HG02588 (cell line): ENCODE data around the gene OCA2.

Experiments
- ATAC-seq: cut with Tn5 transposase; IDR thresholded peaks from one replicate; pipeline ENCODE4 v1.9.1; 2021; ENCODE audit warnings: mild to moderate bottlenecking, moderate library complexity; ENCODE audit not compliant: unreplicated experiment

The OCA2 gene

DNA sequence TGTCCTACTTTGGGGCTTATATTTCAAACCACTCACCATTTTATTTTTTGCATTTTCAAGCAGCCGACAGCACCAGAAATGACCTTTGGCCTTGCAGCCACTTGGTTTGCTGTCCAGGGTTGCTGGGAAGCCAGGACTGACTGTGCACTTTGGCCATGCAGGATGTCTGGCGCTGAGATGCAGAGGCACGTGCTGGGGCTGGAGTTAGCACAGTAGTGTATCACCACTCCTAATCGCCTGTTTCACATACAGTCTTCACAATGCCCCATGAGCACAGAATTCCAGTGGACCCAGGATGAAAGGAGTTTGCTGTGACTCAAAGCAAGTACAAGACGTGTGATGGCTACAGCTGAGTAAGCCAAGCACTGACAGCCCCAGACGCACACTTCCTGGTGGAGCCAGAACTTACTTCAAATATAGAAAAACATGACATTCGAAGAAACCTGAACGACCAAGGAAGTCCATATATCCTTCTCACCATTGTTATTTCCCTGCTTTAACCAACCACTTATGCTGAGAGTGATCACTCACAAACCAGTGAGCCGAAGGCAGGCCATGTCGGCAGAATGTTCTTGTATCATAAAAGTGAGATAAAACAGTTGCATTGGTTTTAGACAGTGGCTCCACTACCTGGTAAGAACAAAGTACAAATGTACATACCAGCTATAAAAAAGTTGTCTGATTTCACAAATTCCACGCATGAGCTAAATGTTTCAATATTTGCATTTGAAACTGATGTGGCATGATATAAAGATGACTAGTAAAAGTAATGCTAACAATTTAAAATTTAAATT is 16.0 kb downstream of the OCA2 start:
- ATAC-seq, result no peak

DNA sequence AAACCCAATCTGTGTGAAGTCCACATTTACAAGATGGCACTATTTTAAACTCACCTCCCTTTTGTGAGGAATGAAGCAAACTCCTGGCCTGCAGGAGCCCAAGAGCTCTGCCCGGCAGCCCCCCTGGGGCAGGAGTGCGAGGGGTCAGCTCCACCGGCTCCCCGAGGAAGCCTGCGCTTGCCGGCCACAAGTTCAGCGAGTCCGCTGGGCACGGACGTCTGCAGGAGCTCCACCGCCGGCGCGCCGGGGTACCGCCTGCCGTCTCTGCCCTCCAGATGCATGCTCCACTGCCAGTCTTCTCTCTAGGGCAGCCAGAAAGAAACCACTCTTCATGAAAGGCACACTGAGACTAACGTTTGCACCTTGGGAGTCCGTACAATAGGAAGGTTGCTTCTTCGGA is 17.5 kb downstream of the OCA2 start:
- no peak for ATAC-seq

DNA sequence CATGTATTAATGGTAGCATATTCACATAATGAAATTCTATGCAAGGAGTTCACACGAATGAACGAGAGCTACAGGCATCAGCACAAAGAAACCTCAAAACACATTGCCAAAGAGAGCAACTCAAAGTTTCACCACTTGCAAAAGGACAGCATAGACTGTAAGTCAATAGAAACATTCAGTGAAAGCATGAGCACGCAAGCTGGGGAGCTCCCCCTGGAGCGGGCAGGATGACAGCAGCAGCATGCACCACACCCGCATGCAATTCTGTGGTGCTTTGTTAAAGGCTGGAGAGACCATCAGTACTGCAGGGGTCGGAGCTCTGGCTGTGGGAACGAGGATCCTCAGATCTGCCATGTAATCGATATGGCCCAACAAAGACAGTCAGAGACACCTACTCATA is 18.7 kb downstream of the OCA2 start:
- ATAC-seq, result no peak

DNA sequence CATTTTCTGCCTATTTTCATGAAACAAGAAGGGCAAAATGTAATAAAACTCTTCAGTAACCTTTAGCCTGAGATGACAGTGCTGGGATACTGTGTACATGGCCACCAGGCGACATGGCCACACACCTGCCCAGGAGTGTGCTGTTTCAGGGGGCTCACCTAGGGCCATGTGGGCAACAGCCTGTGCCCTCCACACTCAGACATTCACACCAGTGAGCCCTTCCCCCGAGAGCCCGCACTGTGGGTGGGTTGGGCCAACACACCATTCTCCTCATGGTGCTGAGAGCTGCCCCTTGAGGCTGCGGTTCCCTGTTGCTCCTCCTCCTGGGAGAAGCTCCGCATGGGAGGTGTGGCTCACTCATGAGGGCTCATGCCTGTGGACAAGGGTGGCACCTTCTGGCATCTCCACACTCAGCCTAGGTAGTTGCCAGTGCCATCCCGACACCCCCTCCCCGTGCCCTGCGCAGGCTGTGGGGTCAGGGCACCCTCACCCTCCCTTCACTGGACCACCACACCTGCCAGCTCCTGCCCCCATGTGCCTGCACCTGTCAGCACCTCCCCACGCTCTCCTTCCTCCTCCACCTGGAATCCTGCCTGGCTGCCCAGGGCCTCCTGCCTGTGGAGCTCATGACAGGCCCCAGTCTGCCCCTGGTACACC is 19.7 kb downstream of the OCA2 start:
- no peak for ATAC-seq

DNA sequence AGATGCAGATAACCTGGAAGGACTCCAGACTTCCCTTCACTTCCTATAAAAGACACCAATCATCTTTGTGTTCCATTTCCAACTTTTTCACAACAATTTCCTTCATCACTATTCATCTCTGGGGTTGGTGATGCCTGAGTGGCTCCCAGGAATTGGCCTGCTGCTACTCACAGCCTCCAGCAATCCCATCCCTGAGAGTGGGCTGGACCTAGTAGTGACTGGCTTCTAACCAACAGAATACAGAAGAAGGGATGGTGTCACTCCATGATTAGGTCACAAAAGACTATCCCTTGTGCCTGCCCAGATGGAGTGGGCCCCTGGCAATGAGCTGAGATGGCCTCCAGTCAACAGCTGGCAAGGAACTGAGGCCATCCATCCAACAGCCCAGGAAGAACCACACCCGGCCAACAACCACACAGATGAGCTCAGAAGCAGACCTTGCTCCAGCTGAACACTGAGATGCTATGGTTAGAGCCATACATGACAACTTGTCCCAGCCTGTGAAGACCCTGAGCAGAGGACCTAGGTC is 20.9 kb downstream of the OCA2 start:
- ATAC-seq, result no peak

DNA sequence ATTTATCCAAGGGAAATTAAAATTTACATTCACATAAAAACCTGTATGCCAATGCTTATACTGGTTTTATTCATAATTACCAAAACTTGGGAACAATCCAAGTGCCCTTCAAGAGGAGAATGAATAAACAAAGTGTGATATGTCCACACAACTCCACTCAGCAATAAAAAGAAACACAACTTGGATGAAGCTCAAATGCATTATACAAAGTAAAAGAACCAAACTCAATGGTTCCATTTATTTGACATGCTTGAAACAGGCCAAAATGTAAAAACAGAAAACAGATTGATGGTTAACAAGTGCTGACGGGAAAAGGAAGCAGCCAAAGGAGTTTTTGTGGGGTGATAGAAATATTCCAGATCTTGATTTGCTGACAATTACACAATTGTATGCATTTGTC is 23.5 kb downstream of the OCA2 start:
- no peak for ATAC-seq

DNA sequence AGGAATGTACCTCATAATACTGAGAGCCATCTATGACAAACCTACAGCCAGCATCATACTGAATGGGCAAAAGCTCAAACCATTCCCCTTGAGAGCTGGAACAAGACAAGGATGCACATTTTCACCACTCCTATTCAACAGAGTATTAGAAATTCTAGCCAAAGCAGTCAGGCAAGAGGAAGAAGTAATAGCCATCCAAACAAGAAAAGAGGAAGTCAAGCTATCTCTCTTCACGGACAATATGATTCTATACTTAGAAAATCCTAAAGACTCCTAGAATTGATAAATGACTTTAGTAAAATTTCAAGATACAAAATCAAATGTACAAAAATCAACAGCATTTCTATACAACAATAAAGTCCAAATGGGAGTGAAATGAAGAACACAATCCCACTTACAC is 30.2 kb downstream of the OCA2 start:
- no peak for ATAC-seq

DNA sequence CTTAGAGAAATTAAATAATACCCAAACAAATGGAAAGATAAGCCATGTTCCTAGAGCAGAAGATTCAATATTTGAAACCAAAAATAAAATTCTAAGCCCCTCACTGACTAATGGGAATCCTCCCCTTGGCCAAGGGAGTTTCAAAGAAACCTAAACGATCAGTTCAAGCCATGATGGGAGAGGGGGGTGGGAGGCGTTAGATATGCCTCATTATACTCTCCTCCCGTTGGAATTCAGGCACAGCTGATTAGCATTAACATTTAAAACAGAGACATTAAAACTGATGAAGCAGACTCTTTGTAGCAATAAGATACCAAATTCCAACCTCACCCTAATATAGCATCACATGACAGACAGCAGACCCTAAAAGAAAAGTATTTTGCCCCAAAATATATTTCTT is 32.9 kb downstream of the OCA2 start:
- ATAC-seq, result no peak

DNA sequence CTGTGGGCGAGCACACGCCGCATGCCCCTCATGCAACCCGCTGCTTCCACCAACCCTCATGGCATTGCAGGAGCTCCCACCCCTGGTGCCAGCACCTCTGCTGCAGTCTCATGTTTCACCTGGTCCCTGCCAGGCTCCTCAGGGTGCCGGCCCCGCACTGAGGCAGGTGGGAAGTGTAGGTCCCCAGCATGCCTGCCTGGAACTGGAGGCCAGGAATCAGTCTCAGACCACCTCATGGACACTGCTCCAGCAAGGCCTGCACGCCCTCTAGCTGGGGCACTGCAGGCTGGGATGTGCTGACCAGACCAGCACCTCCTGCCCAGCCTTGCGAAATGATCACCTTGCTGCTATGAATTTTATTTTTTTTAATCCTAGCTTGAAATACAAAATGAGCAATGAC is 39.1 kb downstream of the OCA2 start:
- ATAC-seq, result no peak

DNA sequence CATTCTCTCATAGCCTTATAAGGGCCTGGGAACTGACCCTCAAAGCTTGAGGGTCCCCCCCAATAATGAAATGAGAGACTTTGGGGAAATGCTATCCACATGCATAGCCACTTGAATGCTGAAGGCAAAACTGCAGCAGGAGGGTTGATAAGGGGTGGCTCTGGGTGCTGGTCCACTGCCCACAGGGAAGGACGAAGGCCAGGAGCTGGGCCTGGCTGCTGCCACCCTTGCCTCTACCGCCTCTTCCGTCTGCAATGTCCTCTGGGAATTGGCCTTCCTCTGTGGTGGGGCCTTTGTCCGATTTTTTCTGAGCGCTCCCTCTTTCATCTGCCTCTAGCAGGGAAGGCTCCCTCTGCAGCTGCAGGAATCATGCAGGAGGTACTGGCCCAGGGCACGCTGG is 41.0 kb downstream of the OCA2 start:
- ATAC-seq, result no peak

DNA sequence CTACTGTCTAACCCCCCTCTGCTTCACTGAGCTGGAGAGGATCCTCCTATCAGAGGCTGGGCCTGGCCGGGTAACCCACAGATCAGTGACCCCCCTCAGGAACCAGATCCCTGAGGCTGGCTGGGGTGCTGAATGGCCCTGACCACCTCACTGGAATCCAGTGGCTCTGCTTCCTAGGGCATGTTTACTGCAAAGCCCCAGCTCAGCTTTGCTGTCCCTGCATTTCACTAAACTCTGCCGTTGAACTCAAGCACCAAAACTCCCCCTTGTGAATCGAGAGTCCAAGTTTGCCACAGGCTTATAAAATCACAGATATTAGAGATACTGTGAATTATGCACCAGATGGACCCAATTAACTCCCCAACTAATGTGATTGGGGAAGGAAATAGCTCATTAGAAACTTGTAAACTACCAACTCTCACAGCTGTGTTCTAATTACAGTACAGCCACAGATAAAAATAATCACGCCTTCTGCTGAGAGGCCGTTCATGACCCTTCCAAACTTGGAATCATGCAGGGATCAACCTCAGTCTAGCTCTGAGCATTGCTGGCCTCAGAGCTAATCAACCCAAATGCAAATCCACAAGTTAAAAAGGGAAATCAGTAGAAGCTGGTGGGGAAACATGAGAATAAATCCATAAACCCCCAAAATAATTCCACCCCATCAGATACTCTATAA is 47.0 kb downstream of the OCA2 start:
- ATAC-seq, result no peak

DNA sequence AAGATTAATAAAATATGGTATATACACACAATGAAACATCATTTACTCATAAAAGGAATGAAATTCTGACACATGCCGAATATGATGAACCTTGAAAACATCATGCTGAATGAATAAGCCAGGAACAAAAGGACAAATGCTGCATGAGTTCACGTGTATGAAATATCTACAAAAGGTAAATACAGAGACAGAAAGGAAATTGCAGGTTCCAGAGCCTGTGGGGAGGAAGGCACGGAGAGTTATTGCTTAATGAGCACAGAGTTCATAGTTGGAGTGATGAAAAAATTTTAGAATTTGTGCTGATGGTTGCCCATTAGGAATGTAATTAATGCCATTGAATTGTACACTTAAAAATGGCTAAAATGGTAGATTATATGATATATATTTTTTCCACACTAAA is 49.5 kb downstream of the OCA2 start:
- ATAC-seq, result no peak

DNA sequence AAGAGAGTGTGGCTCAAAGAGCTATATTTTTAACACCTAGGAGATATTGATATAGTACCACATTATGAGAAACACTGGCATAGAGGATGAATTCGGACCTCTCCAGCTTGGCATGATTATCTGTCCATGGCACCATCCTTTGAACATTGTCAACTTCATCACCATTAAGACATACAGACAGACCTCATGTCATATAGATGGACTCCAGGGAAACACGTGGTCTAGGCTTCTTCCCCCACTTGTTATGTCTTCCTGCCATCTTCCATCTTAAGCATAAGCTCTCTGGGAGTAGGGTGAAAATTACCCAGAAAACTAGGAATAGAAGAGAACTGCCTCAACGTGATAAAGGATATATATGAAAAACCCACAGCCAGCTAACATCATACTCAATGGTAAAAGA is 51.8 kb downstream of the OCA2 start:
- no peak for ATAC-seq

DNA sequence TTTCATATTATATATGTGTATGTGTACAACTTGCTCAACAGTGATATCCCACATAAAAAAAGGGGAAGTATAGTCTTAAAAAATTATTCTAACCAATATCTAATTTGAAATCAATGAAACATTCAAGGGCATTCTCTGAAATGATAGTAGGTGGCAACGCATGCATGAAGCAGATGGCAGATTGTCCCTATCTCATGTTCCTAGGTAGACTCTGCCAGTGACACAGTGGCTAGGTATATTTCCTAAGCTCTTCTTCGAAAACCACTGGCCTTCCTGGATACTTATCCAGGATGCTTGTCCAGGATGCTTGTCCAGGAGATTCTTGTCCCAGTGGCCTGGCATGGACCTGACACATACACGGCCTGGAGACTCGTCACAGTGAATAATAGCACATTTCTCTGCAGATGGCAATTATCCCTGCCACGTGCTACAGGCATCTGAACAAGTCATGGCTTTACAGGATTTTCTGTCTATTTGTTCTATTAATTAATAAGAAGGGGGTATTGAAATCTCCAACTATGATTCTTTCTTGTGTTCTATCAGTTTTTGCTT is 54.9 kb downstream of the OCA2 start:
- no peak for ATAC-seq

DNA sequence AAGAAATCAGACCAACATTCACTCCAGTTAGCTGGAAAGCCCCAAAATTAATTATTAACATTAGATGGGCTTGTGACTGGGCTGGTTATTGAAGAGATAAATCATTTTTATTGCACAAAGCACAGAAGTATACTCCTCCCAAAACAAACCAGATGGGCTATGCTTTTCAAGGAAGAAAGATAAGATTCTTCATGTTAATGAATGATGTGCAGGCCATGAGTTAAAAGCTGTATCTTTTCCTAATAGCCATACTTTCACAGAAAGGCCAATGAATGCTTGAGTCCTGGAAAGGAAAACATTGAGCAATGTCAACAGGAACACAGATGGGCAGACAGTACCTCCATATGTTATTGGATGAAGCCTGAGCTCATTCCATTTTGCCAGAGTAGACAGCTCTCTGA is 55.4 kb downstream of the OCA2 start:
- ATAC-seq, result no peak

DNA sequence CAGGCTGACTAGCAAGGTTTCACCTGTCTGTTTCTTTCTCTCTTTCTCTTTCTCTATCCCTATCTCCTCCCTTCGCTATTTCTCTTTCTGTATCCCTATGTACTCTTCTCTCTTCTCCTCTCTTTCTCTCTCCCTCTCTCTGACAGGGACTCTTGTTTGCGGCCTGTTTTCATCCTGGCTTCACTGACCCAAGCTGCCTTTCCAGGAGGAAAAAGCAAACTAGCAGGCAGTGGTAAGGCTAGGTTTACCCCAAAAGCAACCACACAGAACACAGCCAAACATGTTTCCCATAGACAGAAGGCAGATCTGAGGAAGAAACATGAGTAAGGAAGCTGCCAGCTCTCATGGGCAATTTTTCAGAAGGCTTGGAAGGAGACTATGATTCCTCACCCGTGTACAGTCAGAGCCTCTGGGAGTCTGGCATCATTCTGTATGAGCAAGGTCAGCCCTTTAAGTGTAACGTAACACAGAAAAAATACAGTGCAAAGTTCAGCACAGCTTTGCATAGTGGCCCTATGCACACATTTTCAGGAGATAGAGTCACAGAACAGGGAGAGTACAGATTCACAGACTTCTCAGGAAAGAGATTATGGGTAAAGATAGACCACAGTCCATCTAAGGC is 61.0 kb downstream of the OCA2 start:
- ATAC-seq, result no peak

DNA sequence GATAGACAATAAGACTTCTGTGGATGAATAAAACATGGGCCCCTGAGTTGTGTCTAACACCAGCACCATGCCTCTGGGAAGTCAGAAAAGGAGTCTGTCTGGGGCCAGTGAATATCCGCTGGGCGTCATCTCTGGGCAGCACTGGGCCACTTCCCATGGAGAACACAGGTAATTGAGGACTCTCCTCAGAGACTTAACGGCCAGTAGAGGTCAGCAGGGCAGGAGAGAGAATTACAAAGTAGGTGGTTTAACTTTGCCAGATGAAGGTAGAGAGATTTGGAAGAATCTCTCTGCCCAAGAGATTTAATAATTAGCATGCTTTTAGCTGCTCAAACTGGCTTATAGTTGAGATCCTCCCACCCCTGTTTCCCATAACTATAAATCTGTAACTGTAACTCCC is 65.7 kb downstream of the OCA2 start:
- ATAC-seq, result no peak

DNA sequence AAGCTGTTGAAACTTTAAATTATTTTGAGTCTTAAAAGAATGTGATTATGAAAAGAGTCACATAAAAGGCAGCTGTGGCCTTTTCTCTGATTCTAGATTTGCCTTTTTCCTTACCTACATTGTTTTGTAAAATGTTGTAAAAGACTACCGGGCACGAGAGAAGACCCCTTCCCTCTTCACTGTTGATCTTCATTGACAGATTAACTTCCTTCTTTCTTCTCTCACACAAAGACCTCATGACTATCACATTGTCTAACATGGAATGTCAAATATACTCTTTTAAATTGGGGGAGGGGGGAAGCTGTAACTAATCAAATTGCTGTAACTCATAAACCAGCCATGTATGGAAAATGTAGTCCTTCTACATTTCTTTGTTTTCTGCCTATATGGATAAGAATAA is 68.3 kb downstream of the OCA2 start:
- no peak for ATAC-seq

DNA sequence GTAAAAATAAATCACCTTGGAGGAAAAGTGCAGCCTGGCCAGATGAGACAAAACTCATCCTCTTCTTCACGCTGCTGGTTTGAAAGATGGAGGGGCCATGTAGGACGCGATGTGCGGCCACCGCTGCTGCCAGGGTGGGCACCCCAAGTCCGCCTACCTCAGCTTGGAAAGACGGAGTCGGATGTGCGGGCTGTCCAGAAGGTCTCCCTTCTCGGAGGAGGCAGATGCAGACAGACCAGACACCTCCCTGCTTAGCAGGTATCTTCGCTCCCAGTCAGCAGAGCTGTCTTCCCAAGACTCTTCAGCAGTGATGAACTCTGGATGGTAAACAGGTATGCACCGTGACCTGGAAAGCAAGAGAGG is 71.4 kb downstream of the OCA2 start:
- no peak for ATAC-seq

DNA sequence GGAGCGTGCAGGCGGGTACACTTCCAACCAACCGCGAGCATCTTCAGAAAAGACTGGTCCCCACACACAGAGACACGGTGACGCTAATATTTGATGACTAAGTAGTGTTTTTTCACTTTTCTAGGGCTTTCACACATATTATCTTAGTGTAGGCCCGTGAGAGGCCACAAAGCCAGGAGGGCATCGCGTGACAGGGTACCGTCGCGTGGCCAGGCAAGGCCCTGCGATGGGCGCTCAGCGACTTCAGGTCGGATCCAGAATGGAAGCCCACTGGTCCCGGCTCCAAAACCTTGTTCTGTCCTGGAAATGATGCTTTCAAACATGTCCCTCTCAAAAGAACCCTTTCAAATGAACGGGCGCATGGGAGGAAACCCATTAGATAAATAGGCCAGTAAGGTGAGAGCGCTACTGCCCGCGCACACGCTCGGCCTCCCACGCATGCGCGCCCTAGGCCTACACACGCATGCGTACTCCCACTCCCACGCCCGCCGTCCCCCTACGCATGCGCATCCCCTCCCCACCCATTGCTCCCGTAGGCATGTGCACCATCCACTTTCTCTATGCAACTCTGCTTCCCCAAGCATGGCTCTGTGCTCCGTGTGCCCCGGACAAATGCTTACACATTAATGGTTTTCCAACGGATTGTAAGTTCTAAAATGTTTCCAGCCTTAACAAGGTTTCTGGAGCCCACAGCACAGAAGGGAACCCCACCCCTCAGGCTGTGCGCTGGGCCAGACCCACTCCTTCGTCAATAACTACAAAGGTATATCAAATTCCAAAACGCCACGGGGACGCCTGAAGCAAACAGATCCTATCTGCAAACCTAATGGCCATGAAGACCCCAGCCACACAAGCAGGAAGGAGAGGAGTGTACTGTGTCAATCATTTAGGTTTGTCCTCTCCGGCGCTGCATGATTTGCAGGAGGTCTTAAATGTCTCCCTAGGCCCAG is 72.1 kb downstream of the OCA2 start:
- no peak for ATAC-seq
